HFF-Myc (cell line): ENCODE measurements around the gene SUZ12.
A peak's percentile ranks its signal among the peaks of the same experiment; 100 is the strongest.
"Not testable (repeated sequence)": the region's sequence is repeated elsewhere in the genome, so short reads cannot be mapped to it uniquely, and the experiment has no call there.

Experiments
- DNase-seq: peaks from one replicate; pipeline ENCODE4 v3.0.0-alpha.2; 2011; ENCODE audit warnings: low read depth; ENCODE audit errors: extremely low read depth
- H3K4me3 ChIP-seq: replicated peaks from 2 replicates; pipeline ENCODE4 v1.5.1; 2011; ENCODE audit warnings: low read depth, mild to moderate bottlenecking, control low read depth, low read length
- TF ChIP-seq, protein P1 (sequence below): IDR thresholded peaks from 2 replicates; pipeline ENCODE4 v1.5.1; 2012; ENCODE audit warnings: mild to moderate bottlenecking, low read depth, low read length, control low read depth; ENCODE audit errors: missing control alignments

Gene SUZ12

DNA sequence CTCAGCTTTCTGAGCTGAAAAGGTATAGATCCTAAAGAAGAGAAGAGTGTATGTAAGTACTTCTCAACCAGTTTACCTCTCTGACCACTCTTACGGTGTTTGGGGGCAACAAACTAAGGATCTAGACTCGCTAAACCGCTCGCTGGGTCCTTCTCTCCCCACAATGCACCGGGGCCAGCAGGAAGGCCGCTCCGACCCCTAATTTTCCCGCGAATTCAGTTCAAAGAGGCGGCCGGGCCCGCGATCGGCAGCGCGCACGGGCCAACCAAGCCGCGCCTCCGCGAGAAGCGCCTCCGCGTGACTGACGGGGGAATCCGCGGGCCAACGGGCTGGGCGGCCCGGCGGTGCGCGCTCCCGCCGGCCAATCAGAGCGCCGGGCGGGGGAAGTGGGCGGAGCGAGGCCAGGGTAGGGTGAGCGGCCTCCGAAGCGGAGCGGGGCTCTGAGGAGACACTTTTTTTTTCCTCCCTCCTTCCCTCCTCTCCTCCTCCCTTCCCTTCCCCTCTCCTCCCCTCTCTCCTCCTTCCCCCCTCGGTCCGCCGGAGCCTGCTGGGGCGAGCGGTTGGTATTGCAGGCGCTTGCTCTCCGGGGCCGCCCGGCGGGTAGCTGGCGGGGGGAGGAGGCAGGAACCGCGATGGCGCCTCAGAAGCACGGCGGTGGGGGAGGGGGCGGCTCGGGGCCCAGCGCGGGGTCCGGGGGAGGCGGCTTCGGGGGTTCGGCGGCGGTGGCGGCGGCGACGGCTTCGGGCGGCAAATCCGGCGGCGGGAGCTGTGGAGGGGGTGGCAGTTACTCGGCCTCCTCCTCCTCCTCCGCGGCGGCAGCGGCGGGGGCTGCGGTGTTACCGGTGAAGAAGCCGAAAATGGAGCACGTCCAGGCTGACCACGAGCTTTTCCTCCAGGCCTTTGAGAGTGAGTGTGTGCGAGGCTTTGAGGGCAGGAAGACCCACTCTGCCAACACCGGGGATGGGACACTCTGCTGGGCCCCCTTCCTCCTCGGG is at the start of gene SUZ12:
Gene SUZ12 (plus strand): TSS at position 393 of the 995 bp plus-strand sequence. CDS start 240 bp downstream, at position 633.
- peak; percentile 47 for DNase-seq
- H3K4me3 ChIP-seq: peak within 1 kb of the TSS; percentile 55

- H3K4me3 ChIP-seq: no peak overlapping the region
- no peak for DNase-seq
- TF ChIP-seq, protein P1, sequence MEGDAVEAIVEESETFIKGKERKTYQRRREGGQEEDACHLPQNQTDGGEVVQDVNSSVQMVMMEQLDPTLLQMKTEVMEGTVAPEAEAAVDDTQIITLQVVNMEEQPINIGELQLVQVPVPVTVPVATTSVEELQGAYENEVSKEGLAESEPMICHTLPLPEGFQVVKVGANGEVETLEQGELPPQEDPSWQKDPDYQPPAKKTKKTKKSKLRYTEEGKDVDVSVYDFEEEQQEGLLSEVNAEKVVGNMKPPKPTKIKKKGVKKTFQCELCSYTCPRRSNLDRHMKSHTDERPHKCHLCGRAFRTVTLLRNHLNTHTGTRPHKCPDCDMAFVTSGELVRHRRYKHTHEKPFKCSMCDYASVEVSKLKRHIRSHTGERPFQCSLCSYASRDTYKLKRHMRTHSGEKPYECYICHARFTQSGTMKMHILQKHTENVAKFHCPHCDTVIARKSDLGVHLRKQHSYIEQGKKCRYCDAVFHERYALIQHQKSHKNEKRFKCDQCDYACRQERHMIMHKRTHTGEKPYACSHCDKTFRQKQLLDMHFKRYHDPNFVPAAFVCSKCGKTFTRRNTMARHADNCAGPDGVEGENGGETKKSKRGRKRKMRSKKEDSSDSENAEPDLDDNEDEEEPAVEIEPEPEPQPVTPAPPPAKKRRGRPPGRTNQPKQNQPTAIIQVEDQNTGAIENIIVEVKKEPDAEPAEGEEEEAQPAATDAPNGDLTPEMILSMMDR: no peak
Observed at GRCh38 chr17:31888124-31888523, 48.7 kb upstream of the SUZ12 start.

DNA sequence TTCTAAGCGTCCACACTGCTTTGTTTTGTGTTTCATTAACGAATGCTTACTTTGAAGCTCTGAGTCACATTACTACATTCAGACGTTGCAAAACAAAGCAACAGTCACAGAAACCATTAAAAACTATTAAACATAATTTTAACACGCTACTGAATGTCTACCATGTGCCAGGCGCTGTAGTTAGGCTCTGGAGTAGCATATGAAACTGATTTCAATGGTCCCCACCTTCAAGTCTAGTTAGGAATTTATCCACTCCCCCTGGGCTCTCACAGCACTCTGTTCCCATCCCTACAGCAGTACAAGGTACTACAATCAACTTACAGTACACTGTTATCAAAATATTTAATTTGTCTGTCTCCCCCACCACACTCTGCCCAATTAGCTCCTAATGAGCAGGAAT is 35.9 kb upstream of the SUZ12 start:
- peak overlapping the region; percentile 68 for H3K4me3 ChIP-seq
- TF ChIP-seq, protein P1: no peak
- DNase-seq: no peak

- TF ChIP-seq, protein P1: no peak
Observed at GRCh38 chr17:31902693-31903092, 34.1 kb upstream of the SUZ12 start.

DNA sequence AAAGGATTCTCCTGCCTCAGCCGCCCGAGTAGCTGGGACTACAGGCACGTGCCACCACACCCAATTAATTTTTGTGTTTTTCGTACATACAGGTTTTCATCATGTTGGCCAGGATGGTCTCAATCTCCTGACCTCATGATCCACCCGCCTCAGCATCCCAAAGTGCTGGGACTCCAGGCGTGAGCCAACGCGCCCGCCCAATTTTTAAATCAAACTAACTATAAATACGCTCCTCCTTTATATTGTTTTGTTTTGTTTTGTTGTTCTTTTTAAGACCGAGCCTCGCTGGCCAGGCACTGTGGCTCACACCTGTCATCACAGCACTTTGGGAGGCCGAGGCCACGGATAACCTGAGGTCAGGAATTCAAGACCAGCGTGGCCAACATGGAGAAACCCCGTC is 33.4 kb upstream of the SUZ12 start:
- no peak overlapping the region for H3K4me3 ChIP-seq
- DNase-seq: no peak
- TF ChIP-seq, protein P1: no peak

More at GRCh38 chr17:31902693-31903092, 34.1 kb upstream of the SUZ12 start:
- no peak for DNase-seq
- H3K4me3 ChIP-seq: no peak overlapping the region

DNA sequence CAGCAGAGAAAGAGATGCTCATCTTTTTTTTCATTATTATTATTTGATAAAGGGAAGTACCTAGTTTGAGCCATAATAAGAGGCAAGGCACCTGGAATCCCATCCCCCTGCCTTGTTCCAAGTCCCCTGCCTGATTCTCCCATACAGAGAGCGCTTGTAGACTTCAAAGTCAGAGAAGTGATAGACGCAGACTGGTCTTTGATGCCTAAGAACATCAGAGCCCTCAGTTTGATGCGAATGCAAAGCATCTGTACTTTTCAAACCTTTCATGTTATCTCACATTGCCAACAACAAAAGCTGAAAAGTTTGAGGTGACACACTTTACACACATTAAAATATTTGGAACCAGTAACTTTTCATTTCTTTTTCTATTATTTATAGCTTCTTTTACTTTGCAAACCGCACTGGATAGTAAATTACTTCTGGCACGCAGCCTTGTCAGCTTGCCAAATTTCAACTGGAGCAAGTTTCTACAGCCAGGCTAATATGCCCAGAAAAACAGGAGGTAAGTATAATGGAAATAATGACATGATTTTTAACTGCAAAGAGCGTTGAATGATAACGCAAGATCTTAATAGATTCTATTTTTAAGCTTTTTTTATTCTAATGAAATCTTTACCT is 29.4 kb upstream of the SUZ12 start:
- H3K4me3 ChIP-seq: no peak overlapping the region
- DNase-seq: no peak
- TF ChIP-seq, protein P1: no peak

DNA sequence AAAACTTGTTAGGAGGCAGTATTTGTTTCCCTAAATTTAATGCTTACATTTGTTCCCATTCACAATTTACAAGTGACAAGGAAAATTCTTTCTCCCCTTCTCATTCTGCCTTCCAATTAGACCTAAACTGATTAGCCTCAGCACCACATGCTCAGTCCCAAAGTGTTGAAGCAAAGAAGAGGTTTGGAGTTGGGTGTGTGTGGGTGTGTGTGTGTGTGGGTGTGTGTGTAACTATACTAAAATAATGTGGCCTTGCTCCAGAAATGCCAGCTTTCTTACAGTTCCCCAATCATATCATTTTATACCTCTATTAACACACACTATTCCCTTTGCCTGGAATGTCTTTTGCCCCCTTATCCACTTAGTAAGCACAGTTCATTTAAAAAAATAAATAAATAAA is 28.4 kb upstream of the SUZ12 start:
- TF ChIP-seq, protein P1: no peak
- no peak overlapping the region for H3K4me3 ChIP-seq
- no peak for DNase-seq

DNA sequence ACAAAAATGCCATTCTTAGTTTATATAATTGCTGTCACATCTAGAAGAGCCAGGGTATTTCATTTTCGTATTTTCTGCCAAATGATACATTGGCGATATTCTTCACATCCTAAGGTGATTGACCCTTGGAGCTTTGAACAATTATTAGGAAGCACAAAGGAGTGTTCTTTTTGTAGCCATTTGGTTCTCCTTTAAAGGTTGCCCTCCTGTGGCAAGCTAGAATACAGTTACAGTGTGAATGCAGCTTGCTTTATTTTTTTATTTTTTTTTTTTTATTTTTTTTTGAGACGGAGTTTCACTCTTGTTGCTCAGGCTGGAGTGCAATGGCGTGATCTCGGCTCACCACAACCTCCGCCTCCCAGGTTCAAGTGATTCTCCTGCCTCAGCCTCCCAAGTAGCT is 24.1 kb upstream of the SUZ12 start:
- DNase-seq, H3K4me3 ChIP-seq: not testable (repeated sequence)
